Measurements from ENCODE around the gene IFI27L2. TPM values are rescaled to one million over a fixed set of nuclear protein-coding genes. Genes with fewer than 3 reads are reported as not detected.

IFI27L2 gene
- total RNA-seq, 1 donor from 2014 or later: 63.9 TPM

GRCh38 chr14:94129758-94130414 lies 482 bp upstream of the IFI27L2 start:
- Histone ChIP-seq H3K27me3 (ENCODE audit: insufficient read depth, low read length) (no peaks in the 10 kb centered on the region), H3K79me2 (ENCODE audit: insufficient read depth, low read length) (no peaks in the 10 kb centered on the region), H3K4me2 (ENCODE audit: low read length) (peak overlapping the region; percentile 95), H4K20me1 (ENCODE audit: insufficient read depth, low read length) (no peaks in the 10 kb centered on the region), H3K27ac (ENCODE audit: low read depth, low read length) (peak overlapping the region; percentile 19), H2AFZ (ENCODE audit: low read depth, low read length) (peak overlapping the region; percentile 84), H3K9ac (ENCODE audit: low read length) (peak overlapping the region; percentile 82), H3K4me3 (ENCODE audit: insufficient read depth, low read depth, low read length) (peak overlapping the region; percentile 67), H3K9me3 (ENCODE audit: insufficient read depth, low read depth, low read length) (no peaks in the 10 kb centered on the region), H3K4me1 (ENCODE audit: insufficient read depth, low read length) (peaks cover 12% of the 10 kb centered on the region), H3K36me3 (ENCODE audit: insufficient read depth, low read length) (peaks cover 3% of the 10 kb centered on the region)
- Mint-ChIP-seq H3K36me3 (ENCODE audit: low read depth, unreplicated experiment) (peaks cover 3% of the 10 kb centered on the region), H3K4me1 (ENCODE audit: low read depth, unreplicated experiment) (peaks cover 7% of the 10 kb centered on the region), H3K27ac (ENCODE audit: unreplicated experiment) (peak overlapping the region; percentile 6), H3K27me3 (ENCODE audit: low read depth, unreplicated experiment) (no peaks in the 10 kb centered on the region), H3K4me3 (ENCODE audit: unreplicated experiment) (peak overlapping the region; percentile 77), H3K9me3 (ENCODE audit: unreplicated experiment) (peaks cover 3% of the 10 kb centered on the region)
- FAIRE-seq (no peak), DNase-seq (ENCODE audit: low read depth) (peak; percentile 35)
- TF ChIP-seq CTCF (IDR thresholded peaks at IDR 0.05; ENCODE audit: insufficient read depth, low read depth, low read length) (no peak), EZH2 (IDR thresholded peaks at IDR 0.05; ENCODE audit: insufficient read depth, low read length) (no peak)

GRCh38 chr14:94128216-94128839 lies 1.1 kb downstream of the IFI27L2 start:
- H3K9ac ChIP-seq (ENCODE audit: low read length): peak overlapping the region; percentile 82
- peak overlapping the region; percentile 67 for H3K4me3 ChIP-seq (ENCODE audit: insufficient read depth, low read depth, low read length)
- no peak overlapping the region for H3K27ac ChIP-seq (ENCODE audit: low read depth, low read length)
- H3K36me3 Mint-ChIP-seq (ENCODE audit: low read depth, unreplicated experiment): peaks cover 3% of the 10 kb centered on the region
- TF ChIP-seq CTCF (IDR thresholded peaks at IDR 0.05; ENCODE audit: insufficient read depth, low read depth, low read length): no peak
- peak overlapping the region; percentile 4 for H3K27ac Mint-ChIP-seq (ENCODE audit: unreplicated experiment)
- H4K20me1 ChIP-seq (ENCODE audit: insufficient read depth, low read length): no peaks in the 10 kb centered on the region
- no peaks in the 10 kb centered on the region for H3K9me3 ChIP-seq (ENCODE audit: insufficient read depth, low read depth, low read length)
- peak overlapping the region; percentile 95 for H3K4me2 ChIP-seq (ENCODE audit: low read length)
- H3K27me3 Mint-ChIP-seq (ENCODE audit: low read depth, unreplicated experiment): no peaks in the 10 kb centered on the region
- peak overlapping the region; percentile 77 for H3K4me3 Mint-ChIP-seq (ENCODE audit: unreplicated experiment)
- no peaks in the 10 kb centered on the region for H3K27me3 ChIP-seq (ENCODE audit: insufficient read depth, low read length)
- H3K36me3 ChIP-seq (ENCODE audit: insufficient read depth, low read length): peaks cover 3% of the 10 kb centered on the region
- DNase-seq (ENCODE audit: low read depth) (no peak), FAIRE-seq (no peak)
- no peaks in the 10 kb centered on the region for H3K79me2 ChIP-seq (ENCODE audit: insufficient read depth, low read length)
- peak overlapping the region; percentile 84 for H2AFZ ChIP-seq (ENCODE audit: low read depth, low read length)
- H3K9me3 Mint-ChIP-seq (ENCODE audit: unreplicated experiment): peaks cover 3% of the 10 kb centered on the region
- peaks cover 12% of the 10 kb centered on the region for H3K4me1 ChIP-seq (ENCODE audit: insufficient read depth, low read length)
- H3K4me1 Mint-ChIP-seq (ENCODE audit: low read depth, unreplicated experiment): peaks cover 9% of the 10 kb centered on the region

DNA sequence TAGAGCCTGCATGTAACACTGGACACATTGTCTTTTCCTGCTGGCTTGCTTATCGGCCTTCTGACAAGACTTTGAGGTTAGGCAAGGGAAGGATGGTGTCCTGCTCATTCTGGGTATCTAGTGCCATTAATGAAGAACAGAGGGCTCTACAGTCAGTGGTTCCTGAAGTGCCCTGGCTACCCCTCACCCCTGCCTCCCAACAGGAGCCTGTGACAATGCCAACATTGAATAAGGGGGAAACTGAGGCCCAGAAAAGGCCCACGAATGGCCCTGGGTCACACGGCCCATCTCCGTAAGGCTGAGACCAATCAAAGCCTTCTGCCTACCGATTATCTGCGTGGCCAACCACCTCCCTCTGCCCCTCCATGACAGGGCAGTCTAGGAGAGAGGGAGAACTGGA lies 2.1 kb downstream of the IFI27L2 start:
- Mint-ChIP-seq H3K27me3 (ENCODE audit: low read depth, unreplicated experiment) (peaks cover 3% of the 10 kb centered on the region), H3K36me3 (ENCODE audit: low read depth, unreplicated experiment) (peaks cover 3% of the 10 kb centered on the region), H3K27ac (ENCODE audit: unreplicated experiment) (no peak overlapping the region), H3K4me3 (ENCODE audit: unreplicated experiment) (peak overlapping the region; percentile 8), H3K9me3 (ENCODE audit: unreplicated experiment) (peaks cover 6% of the 10 kb centered on the region), H3K4me1 (ENCODE audit: low read depth, unreplicated experiment) (peaks cover 9% of the 10 kb centered on the region)
- Histone ChIP-seq H3K27me3 (ENCODE audit: insufficient read depth, low read length) (no peaks in the 10 kb centered on the region), H3K36me3 (ENCODE audit: insufficient read depth, low read length) (peaks cover 3% of the 10 kb centered on the region), H3K9ac (ENCODE audit: low read length) (no peak overlapping the region), H2AFZ (ENCODE audit: low read depth, low read length) (no peak overlapping the region), H3K79me2 (ENCODE audit: insufficient read depth, low read length) (no peaks in the 10 kb centered on the region), H3K4me2 (ENCODE audit: low read length) (no peak overlapping the region), H3K4me3 (ENCODE audit: insufficient read depth, low read depth, low read length) (no peak overlapping the region), H3K9me3 (ENCODE audit: insufficient read depth, low read depth, low read length) (no peaks in the 10 kb centered on the region), H4K20me1 (ENCODE audit: insufficient read depth, low read length) (no peaks in the 10 kb centered on the region), H3K4me1 (ENCODE audit: insufficient read depth, low read length) (peaks cover 12% of the 10 kb centered on the region), H3K27ac (ENCODE audit: low read depth, low read length) (no peak overlapping the region)
- TF ChIP-seq CTCF (IDR thresholded peaks at IDR 0.05; ENCODE audit: insufficient read depth, low read depth, low read length) (no peak), EZH2 (IDR thresholded peaks at IDR 0.05; ENCODE audit: insufficient read depth, low read length) (no peak)
- no peak for DNase-seq (ENCODE audit: low read depth)
- FAIRE-seq: no peak
